NCI-H1417 treated with DMSO at 0.1 percent for 48 hours (cell line): ENCODE data around the gene C17orf58.
A peak's percentile ranks its signal among the peaks of the same experiment; 100 is the strongest.
"Not testable (repeated sequence)": the region's sequence is repeated elsewhere in the genome, so short reads cannot be mapped to it uniquely, and the experiment has no call there.

Experiments
- DNase-seq: peaks from one replicate; lab custom pipeline; 2025; lab: John Stamatoyannopoulos, UW

Gene C17orf58

DNA sequence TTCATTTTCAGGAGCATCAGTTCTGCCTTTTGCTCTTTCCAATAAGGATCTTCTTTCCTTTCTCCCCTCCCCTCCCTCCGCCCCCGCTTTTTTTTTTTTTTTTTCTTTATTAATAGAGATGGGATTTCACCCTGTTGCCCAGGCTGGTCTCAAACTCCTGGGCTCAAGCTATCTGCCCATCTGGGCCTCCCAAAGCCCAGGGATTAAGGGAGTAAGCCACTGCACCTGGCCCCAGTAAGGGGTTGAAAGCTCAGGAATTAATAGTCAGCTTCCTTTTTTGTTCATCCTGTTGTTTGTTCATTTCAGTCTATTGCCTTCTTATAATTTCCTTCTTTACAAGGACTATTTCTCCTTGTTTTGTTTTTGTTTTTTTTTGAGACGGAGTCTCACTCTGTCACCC, 7.9 kb upstream of the C17orf58 start:
- no peak for DNase-seq

DNA sequence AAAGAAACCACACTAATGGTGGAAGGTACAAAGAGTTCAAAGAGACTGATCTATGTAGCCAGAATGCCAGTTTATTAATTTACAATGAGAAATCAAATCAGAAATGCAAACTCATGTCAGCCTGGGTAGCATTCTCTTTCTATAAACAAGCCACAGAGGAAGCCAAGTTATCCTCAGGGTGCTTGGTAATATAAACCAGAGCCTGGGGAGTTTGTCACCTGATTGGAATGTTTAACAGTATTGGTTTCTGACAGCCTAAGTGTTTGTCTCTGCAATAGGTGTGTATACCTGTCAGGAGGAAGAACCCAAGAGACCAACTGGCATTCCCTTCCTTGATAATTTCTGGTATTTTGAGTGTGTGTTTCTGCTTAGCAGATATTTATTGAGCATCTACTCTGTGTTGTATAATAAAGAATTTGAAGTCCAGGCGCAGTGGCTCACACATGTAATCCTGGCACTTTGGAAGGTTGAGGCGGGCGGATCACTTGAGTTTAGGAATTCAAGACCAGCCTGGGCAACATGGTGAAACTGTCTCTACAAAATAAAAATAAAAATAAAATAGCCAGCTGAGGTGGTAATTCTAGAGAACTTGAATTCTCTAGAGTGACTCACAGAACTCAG, 3.1 kb upstream of the C17orf58 start:
- no peak for DNase-seq

DNA sequence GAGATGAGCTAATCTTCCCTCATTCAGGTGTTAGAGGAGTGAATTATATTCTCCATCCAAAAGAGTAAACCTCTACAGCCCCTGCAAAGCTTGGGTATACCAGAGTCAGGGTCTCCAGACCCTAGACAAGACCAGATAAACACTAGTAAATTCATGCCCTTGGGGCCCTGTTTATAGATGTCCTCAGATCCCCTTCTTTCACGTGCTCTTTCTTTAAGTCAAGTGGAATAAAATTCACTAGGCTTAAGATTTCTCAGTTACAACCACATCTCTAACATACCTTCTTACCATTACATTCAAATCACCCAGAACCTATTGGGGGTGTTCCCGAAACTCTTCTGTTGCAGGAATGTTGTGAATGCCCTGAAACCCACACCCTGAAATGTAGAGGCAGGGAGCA, 2.2 kb upstream of the C17orf58 start:
- no peak for DNase-seq

DNA sequence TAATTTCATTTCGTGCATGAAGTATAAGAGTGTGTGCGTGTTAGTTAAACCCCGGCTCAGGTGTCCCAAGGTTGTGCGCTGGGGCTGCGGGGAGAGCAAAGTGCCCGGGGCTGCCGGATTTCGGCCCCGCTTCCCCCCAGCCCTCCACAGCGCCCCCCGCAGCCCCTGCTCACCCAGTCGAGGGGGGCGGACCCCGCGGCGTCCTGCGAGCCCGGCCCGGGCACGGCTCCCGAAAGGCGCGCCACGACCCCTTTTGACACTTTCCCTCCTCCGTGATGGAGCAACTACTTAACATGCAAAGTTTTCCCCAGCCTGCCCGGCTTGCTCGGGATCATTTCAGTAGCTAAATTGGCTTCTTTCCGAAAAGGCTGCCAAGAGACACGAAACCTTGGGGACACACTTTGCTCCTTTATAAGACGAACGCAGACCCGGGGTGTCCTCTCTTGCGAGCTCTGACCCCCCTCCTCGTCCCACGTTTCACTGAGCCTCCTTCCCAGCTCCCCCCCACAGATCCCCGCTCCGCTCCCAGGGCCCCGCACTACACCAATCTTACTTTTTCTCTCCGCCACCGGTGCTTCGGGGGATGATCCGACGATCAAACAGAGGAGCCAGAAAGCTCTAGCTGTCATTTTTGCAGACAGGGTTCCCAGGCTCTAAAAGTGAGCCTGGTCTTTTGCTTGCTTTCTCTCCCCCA, 552 bp downstream of the C17orf58 start:
- no peak for DNase-seq

DNA sequence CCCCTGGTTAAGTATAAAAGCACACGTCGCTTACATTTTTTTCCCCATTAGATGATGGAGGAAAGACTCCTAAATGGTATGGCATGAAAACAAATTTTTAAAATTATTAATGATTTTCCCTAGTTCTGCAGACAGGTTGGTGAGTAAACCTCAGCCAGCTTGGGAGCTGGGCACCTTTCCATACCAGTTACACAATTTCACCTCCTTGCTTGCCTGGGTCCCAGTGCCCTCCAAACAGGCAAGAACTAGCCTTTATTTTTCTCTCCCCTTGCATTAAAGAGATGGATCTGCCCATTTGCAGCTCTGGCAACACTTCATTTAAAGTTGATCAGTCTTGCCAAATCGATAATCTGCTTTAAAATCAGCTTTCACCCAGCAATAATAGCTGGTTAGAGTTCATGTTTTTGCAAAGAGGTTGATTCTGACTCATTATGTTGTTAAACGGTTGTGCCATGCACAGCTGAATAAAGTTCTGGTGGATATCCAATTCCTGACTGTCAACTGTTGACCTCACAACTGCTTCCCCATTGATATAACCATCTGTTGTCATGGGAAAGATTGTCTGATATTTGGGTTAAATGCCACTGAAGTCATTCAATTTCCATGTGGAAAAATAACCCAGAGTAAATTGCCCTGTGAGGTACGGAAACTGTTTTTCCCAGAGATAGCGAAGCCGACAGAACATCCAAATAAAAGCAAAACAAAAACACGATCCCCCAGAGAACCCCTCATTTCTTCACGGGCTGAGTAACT, 1.3 kb downstream of the C17orf58 start:
- DNase-seq = no peak

DNA sequence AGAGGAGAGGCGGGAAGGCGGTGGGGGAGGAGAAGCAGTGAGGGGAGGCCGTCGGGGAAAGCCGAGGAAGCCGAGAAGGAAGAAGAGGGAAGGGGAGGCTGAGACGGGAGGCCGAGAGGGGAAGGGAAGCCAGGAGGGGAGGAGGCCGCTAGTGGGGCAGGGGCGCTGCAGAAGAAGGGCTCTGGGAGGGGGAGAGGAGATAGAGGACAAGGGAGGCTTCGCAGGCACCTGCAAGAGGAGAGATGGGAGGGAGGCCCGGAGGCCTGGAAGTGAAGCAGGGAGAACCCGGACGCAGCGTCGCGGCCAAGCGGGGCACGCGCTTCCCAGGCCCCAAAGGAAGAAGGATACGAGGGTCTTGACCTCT, 2.3 kb downstream of the C17orf58 start:
- no peak for DNase-seq

DNA sequence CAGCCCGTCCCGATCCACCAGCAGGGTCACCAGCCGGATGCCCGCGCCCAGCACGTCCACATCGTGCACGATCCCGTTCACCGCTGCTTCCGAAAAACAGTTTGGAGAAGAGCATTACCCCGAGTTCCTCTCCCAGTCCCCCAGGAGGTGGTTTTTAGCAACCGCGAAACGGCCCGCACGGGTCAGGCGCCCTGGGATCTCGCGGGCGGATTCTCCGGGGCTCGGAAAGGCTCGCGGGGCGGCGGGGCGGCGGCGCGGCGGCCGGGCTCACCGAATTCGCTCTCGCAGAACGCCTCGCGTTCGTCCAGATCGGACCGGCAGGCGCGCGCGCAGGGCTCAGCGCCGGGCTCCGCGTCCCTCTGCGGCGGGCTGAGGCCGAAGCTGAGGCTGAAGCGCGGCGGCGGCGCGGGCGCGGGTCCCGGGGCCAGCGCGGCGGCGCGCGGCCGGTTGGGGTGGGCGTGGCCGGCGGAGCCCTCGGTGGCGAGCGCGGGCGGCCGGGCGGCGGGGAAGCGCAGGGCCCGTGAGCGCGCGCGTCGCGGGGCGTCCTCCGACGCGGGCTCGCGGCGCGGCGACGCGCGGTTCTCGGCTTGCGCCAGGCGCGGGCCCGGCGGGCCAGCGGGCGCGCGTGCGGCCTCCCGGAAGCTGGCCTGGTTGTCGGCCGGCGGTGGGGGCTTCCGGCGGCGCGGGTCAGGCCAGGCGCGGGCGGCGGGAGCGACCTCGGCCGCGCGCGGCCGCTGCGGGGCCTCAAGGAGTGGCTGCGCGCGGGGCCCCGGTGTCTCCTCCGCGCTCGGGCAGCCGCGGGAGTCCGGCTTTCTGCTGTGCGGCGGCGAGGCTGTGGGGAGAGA, 2.9 kb downstream of the C17orf58 start:
- peak; percentile 26 for DNase-seq

DNA sequence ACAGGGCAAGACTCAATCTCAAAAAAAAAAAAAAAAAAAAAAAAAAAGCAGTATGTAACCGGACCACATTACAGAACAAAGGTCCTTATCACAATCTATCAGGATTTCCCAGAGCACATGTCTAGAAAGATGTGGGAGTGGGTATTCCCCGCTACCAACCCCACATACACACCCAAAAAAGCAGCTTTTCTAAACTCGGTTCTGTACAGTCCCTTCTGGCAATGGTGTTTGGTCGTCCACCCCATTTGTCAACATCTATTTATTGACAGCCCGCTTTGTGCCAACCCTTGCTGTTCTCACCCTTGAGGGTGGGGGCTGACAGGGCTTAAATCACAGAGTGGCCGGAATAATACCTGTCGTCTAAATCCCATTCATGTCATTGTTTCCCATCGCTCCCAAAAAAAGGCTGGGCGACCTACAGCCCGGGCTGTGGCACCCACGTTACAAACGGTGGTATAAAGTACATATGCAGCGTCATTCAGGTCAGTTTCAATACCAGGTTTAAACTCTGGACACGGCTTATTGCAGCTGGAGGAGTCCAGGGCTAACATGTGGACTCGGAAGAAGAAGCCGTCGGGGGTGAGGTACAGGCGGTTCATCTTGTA, 3.6 kb downstream of the C17orf58 start:
- DNase-seq = no peak

DNA sequence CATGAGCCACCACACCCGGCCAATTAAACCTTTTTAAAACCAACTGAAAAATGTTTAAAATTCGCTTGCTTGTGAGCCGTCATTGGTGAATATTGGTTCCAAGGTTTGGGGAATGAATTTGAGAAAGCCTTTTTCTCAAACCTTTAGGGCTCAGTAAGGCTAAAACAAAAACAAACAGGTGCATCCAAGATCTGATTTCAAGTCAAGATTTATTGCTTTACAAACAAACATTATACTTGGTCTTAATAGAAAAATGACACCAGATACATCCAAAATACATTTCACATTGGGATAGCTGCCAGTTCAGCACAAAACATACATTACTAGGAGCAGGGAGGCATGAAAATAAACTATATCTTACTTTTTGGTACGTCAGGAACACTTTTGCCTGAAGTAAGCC, 5.4 kb downstream of the C17orf58 start:
- DNase-seq = no peak

DNA sequence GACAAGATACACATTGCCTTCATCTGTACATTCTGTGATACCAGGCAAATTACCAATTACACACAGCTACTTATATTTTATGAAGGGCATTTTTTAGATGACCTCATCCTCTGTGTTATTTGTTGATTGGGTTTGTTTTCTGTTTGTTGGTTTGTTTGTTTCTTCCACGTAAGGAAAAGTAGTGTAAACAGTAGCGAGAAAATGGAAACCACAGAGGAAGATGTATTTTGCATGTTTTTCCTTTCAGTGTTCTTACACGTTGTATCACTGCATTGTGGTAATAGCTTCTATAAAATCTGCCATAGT, 12.9 kb downstream of the C17orf58 start:
- DNase-seq = no peak

DNA sequence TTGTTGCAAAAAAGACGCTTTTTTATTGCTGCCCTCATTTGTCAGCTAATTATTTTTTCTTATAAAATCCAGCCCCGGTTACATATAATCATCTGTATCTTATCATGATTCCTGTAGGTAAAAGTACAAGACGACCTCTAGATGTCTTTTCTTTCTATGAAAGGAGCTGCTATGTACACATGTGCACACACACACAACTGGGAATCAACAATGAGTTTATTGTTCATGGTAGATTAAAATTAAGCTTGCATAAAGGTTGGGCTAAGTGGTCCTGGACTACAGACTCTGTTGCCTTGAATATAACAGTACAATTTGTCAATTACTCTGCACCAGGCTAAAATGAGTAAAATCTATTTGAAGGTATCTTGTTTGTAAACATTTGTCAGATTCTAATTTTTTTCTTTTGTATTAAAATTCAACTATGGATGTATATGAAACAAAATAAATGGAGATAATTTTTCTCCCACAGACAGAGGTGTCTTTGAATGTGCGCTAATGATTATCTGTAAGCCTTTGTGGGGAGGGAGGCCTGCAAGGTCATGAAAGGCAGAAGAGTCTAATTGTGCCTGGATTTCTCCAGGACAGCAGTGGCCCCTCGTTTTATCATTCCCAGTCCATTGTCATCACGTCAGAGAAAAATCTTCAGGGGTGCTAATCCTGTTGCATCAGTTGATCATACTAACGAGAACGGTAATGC, 13.4 kb downstream of the C17orf58 start:
- DNase-seq = no peak

DNA sequence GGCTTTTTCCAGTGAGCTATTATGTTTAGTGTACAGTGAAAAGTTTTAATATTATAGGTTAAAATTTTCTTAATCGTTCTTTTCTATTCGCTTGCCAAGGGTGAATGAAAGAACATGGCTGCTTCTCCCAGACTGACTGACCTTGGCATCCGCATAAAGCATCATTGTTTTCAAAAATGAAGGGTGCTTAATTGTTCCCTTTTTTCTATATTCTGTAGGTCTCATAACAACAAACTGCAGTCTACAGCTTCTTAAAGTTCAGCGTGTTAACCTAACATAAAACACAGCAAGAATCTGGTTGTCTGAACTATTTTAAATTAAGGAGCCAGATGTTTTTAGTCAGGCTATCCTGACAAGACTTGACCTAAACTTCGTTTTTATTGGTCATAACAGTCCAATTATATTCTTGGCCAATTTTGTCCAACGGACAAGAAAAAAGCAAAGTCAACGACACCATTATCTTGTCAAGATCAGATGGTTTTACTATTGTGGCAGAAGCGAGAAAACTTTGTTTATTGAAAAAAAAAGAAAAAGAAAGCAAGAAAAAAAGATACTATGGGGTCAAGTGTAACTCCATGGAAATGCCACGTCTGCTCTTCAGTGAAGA, 14.1 kb downstream of the C17orf58 start:
- no peak for DNase-seq

DNA sequence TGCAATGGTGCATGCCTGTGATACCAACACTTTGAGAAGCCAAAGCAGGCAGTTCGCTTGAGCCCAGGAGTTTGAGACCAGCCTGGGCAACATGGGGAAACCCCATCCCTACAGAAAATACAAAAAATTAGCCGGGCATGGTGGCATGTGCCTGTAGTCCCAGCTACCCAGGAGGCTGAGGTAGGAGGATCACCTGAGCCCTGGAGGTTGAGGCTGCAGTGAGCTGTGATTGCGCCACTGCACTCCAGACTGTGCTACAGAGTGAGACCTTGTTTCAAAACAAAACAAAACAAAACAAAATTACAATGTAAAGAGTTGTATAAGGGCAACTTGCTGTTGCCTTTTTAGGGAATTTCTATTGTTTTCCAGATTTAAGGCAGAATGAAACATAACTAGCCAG, 15.4 kb downstream of the C17orf58 start:
- DNase-seq = not testable (repeated sequence)

DNA sequence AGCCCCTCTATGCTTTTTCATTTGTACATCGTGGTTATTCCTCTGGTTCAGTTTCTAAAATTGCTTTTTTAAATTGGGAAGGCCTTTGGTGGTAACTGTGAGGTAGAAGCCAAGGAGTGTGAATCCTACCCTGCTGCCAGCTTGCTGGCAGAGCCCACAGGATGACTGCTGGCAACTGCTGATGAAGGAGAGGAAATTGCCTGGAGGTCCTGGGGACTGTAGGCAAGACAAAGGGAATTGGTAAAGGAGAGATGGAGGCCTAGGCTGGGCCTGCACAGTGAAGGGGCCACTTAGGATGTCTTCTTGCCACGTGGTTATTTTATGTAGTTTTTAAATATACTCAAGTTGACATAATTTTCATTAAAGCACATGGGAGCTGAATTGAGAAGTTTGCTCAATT, 15.8 kb downstream of the C17orf58 start:
- no peak for DNase-seq

DNA sequence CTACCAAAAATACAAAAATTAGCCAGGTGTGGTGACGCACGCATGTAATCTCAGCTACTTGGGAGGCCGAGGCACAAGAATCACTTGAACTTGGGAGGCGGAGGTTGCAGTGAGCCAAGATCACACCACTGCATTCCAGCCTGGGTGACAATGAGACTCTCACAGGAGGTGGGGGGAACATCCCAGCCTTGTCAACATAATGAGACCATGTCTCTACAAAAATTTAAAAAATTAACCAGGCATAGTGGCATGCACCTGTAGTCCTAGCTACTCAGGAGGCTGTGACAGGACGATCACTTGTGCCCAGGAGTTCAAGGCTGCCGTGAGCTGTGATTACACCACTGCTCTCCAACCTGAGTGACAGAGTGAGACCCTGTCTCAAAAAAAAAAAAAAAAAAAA, 20.0 kb downstream of the C17orf58 start:
- DNase-seq = not testable (repeated sequence)

DNA sequence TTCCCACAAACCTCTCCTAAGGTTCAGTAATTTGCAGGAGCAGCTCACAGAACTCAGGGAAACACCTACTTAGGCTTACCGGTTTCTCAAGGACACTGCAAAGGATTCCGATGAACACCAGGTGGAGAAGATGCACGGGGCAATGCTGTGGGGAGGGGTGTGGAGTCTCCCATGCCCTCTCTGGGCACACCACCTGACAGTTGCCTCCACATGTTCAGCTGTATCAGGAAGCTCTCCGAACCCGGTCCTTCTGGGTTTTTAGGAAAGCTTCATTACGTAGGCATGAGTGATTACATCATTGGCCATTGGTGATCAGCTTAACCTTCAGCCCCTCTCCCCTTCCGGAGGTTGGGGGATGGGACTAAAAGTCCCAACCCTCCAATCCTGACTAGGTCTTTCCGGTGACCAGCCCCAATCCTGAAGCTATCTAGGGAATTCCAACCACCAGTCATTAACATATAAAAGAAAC, 21.6 kb downstream of the C17orf58 start:
- DNase-seq = no peak

DNA sequence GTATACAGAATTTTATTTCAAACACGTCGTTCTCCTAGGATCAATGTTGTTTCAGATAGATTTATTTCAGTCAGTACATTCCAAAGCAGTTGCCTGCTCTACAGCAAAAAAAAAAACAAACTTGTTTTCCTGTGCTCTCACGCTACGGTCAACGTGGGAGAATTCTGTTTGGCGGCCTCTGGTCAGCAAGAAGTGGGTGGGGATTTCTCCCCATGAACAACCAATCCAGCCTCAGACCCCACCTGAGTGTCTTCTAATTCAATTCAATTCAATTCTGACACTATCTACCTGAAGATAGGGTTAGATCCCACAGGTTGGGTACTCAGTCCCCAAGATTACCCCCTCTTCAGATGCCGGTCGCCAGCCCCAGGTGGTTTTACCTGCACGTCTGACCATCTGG, 22.1 kb downstream of the C17orf58 start:
- no peak for DNase-seq

DNA sequence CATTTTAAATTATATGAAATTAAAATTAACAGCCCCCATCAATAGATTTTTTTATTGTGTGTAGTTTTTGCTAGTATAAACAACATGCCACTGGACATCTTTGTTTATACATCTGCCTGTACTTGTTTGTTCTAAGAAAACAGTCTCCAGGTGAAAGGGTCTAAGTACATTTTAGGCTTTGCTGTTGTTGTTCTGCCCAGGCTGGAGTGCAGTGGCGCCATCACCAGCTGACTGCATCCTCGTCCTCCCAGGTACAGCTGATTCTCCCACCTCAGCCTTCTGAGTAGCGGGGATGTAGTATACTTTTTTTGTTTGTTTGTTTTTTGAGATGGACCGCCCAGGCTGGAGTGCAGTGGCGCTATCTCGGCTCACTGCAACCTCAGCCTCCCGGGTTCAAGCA, 25.5 kb downstream of the C17orf58 start:
- no peak for DNase-seq

DNA sequence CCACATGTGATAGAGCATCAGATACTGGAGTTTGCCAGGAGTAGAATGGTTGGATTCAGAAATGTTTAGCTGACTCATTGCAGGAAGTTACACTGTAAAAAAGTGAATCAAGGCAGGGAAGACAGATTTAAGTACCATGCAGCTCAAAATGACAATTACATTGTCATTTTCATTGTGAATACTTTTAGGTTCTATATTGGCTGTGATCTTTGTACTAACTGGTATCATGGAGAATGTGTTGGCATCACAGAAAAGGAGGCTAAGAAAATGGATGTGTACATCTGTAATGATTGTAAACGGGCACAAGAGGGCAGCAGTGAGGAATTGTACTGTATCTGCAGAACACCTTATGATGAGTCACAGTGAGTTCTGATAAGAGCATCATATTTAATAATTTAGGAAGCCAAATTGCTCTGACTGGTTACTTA, 33.1 kb downstream of the C17orf58 start:
- DNase-seq = peak; percentile 43

DNA sequence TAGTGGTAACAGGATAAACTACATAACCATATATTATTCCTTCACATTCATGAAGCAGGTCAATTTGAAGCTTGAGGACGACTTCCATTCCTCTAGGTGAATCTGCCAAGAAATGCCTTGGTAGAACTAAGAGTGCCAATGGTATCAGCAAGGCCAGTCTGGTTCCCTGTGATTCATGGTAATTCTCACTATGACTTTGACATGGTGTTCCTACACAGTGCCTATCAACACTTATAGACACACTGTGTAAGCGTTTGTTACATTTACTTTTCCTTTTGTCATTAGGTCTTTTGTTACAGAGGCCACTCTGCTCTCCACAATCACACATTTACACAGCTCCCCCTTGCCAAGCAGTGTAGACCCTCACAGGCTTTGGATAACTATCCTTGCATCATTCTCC, 34.1 kb downstream of the C17orf58 start:
- DNase-seq = not testable (repeated sequence)

DNA sequence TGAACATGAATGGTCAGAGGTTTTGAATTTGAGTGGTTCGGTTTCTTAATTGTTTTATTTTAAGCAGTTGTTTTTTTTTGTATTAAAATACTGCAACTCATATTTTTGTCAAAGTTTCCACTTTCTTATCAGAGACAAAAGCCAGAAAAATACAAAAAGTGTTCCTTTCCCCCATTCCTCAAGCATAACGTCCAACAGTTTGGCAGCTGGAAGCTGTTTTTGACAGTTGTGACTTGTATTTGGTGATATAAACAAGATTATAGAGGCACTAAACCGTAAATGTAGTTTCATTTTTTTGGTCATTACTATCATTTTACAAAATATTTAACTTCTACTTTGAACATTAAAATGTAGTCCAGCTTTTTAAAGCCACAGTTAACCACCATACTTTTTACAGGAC, 36.0 kb downstream of the C17orf58 start:
- DNase-seq = not testable (repeated sequence)
